Keratinocyte (primary cell): ENCODE measurements around the gene PADI1. TPM values are rescaled to one million over a fixed set of nuclear protein-coding genes. Genes with fewer than 3 reads are reported as not detected.

ENCODE experiments used
- DNase-seq: peaks from one replicate; pipeline ENCODE4 v3.0.0-alpha.2; 2011; ENCODE audit warnings: low read depth, missing footprints, low spot score
- FAIRE-seq: peaks from 2 replicates; lab custom pipeline; 2011; peaks lifted over from hg19 to GRCh38; lab: Jason Lieb, UNC
- H2AFZ ChIP-seq: 2 replicates; pipeline ENCODE4 v1.6.0; 2012; ENCODE audit warnings: low read length, control low read depth, inconsistent platforms; ENCODE audit not compliant: control insufficient read depth
- H3K27ac ChIP-seq: 2 replicates; pipeline ENCODE4 v1.5.1; 2011; ENCODE audit warnings: low read length; ENCODE audit not compliant: control insufficient read depth, insufficient read depth
- H3K27me3 ChIP-seq: 3 replicates; pipeline ENCODE4 v1.6.0; 2011; ENCODE audit warnings: low read length; ENCODE audit not compliant: control insufficient read depth, insufficient read depth; ENCODE audit errors: extremely low read depth
- H3K36me3 ChIP-seq, 2 experiments: 2 replicates in 1 of 2; 3 replicates in 1 of 2; pipeline ENCODE4 v1.5.1; 2011; ENCODE audit warnings: low read length in 2 of 2, mild to moderate bottlenecking in 1 of 2; ENCODE audit not compliant: control insufficient read depth in 2 of 2, insufficient read depth in 2 of 2; ENCODE audit errors: extremely low read depth in 1 of 2
- H3K4me1 ChIP-seq: 3 replicates; pipeline ENCODE4 v1.5.1; 2011; ENCODE audit warnings: low read length; ENCODE audit not compliant: control insufficient read depth, insufficient read depth; ENCODE audit errors: extremely low read depth
- H3K4me2 ChIP-seq: 3 replicates; pipeline ENCODE4 v1.6.0; 2011; ENCODE audit warnings: low read depth, low read length; ENCODE audit not compliant: control insufficient read depth, insufficient read depth; ENCODE audit errors: extremely low read depth
- H3K4me3 ChIP-seq, 3 experiments: fragments of 200-600 bp in 1 of 3; sonication (generic) in 1 of 3; 2 replicates in 2 of 3; 3 replicates in 1 of 3; pipeline ENCODE4 v1.5.1; 2011 to 2016; ENCODE audit warnings: low read length in 3 of 3, mild to moderate bottlenecking in 3 of 3, control low read depth in 2 of 3, inconsistent platforms in 1 of 3, low read depth in 1 of 3, mixed read lengths in 1 of 3, mixed run types in 1 of 3, moderate library complexity in 1 of 3; ENCODE audit not compliant: control insufficient read depth in 2 of 3, insufficient read depth in 2 of 3; ENCODE audit errors: extremely low read depth in 1 of 3
- H3K79me2 ChIP-seq: 2 replicates; pipeline ENCODE4 v1.6.0; 2012; ENCODE audit warnings: low read length; ENCODE audit not compliant: control insufficient read depth, insufficient read depth
- H3K9ac ChIP-seq: 3 replicates; pipeline ENCODE4 v1.6.0; 2011; ENCODE audit warnings: low read length; ENCODE audit not compliant: control insufficient read depth, insufficient read depth; ENCODE audit errors: extremely low read depth
- H3K9me1 ChIP-seq: 3 replicates; pipeline ENCODE4 v1.6.0; 2011; ENCODE audit warnings: low read length; ENCODE audit not compliant: control insufficient read depth, insufficient read depth; ENCODE audit errors: extremely low read depth
- H3K9me3 ChIP-seq: 2 replicates; pipeline ENCODE4 v1.5.1; 2012; ENCODE audit warnings: low read depth, low read length; ENCODE audit not compliant: control insufficient read depth
- H4K20me1 ChIP-seq: 3 replicates; pipeline ENCODE4 v1.6.0; 2011; ENCODE audit warnings: low read length; ENCODE audit not compliant: control insufficient read depth, insufficient read depth; ENCODE audit errors: extremely low read depth
- EZH2 ChIP-seq: IDR thresholded peaks from one replicate; pipeline ENCODE4 v1.6.1; 2012; ENCODE audit warnings: inconsistent platforms, mild to moderate bottlenecking, low read length, moderate library complexity
- dilution Hi-C: fragments of 300-500 bp; cut with MboI; formaldehyde crosslinking; loops from one replicate; pipeline ENCODE4 v1.7.0; 2020; ENCODE audit warnings: low sequenced_read_pairs; ENCODE audit not compliant: extremely low pct_ligation_motif_present
- polyA plus RNA-seq, 5 experiments: library from polyadenylated mRNA; depleted of rRNA in 3 of 5; stranded (reverse) in 3 of 5; stranded (forward) in 1 of 5; unstranded in 1 of 5; fragments of >200 nt; gene quantifications; 1 replicate in 1 of 5; 2 replicates in 3 of 5; 3 replicates in 1 of 5; pipeline versions ENCODE4 v1.2.1 to v1.2.3, GENCODE V29; 2011 to 2012; ENCODE audit warnings: missing spikeins in 2 of 5, low read depth in 1 of 5, low replicate concordance in 1 of 5
- TF ChIP-seq, protein P1 (sequence below), 3 experiments: IDR thresholded peaks in 1 of 3; conservative IDR thresholded peaks in 1 of 3; optimal IDR thresholded peaks in 1 of 3; 2 replicates in 2 of 3; 3 replicates in 1 of 3; pipeline versions ENCODE3 to v1.5.1; 2011; ENCODE audit warnings: low read length in 3 of 3, mild to moderate bottlenecking in 3 of 3, moderate library complexity in 2 of 3, control low read depth in 1 of 3, inconsistent platforms in 1 of 3; ENCODE audit not compliant: insufficient read depth in 2 of 3; ENCODE audit errors: extremely low read depth in 1 of 3

Gene PADI1
- polyA plus RNA-seq, 1 donor (not counting 4 experiments of a cell fraction or from before 2014, with no cell fraction given), result 0.96 TPM

DNA sequence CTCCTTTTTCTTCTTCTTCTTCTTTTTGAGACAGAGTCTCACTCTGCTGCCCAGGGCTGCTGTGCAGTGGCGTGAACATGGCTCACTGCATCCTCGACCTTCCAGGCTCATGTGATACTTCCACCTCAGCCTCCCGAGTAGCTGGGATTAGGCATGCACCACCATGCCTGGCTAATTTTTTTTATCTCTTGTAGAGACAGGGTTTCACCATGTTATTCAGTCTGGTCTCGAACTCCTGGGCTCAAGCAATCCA is 13.0 kb upstream of the PADI1 start:
- dilution Hi-C loops, result no loop called here
- Histone ChIP-seq H3K9me1 (peaks cover 2% of the 10 kb centered on the region), H3K4me1 (peaks cover 64% of the 10 kb centered on the region), H3K27ac (peak overlapping the region; percentile 70), H3K36me3 (no peaks in the 10 kb centered on the region), H3K4me3 (no peak overlapping the region), H2AFZ (no peak overlapping the region), H4K20me1 (no peaks in the 10 kb centered on the region), H3K9ac (peak overlapping the region; percentile 55), H3K27me3 (no peaks in the 10 kb centered on the region), H3K9me3 (peaks cover 7% of the 10 kb centered on the region), H3K79me2 (no peaks in the 10 kb centered on the region), H3K4me2 (peak overlapping the region; percentile 74)
- FAIRE-seq (no peak), DNase-seq (no peak)
- TF ChIP-seq EZH2, result no peak
- TF ChIP-seq, protein P1, sequence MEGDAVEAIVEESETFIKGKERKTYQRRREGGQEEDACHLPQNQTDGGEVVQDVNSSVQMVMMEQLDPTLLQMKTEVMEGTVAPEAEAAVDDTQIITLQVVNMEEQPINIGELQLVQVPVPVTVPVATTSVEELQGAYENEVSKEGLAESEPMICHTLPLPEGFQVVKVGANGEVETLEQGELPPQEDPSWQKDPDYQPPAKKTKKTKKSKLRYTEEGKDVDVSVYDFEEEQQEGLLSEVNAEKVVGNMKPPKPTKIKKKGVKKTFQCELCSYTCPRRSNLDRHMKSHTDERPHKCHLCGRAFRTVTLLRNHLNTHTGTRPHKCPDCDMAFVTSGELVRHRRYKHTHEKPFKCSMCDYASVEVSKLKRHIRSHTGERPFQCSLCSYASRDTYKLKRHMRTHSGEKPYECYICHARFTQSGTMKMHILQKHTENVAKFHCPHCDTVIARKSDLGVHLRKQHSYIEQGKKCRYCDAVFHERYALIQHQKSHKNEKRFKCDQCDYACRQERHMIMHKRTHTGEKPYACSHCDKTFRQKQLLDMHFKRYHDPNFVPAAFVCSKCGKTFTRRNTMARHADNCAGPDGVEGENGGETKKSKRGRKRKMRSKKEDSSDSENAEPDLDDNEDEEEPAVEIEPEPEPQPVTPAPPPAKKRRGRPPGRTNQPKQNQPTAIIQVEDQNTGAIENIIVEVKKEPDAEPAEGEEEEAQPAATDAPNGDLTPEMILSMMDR (optimal IDR thresholded peaks at IDR 0.05 in 1 of 3, IDR thresholded peaks at IDR 0.05 in 1 of 3, conservative IDR thresholded peaks at IDR 0.05 in 1 of 3; ENCODE audit: extremely low read depth in 1 of 3, insufficient read depth in 2 of 3, low read length in 3 of 3), result no peak

DNA sequence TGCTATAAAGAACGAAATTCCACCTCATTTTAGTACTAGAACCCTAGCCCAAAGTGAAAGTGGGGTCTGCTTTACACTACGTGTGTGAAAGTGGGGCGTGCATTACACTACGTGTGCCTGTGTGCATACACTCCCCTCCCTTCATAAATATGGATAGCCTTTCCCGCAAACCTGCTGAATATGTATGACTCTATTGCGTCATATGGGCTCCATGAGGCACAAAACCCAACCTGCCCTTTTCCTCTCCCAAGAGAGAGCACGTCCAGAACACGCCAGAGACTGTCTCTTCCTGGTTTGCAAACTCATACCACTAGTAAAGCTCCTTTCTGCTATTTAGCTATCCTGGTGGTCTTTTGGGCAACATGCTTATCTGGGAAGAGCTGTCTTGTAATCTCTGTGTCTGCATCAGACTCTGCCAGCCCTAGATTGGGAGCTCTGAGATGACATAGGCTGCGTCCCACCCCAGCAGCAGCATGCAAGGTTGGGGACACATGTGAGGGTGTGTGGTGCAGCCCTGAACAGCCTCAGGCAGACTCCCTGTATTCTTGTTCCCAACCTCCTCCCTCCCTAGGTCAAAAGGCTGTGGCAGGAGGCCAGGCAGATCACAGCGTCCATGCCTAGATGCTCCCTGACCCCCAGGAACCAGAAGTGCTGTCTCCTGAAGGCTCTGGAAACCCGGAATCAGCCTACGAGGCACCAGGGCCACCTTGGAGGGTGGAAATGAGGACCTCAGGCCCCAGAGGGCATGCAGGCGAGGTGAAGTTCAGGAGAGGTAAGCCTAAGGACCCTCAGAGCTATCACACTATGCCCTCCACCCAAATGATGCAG is 12.3 kb upstream of the PADI1 start:
- DNase-seq, result no peak
- peaks cover 58% of the 10 kb centered on the region for H3K4me1 ChIP-seq
- H2AFZ ChIP-seq, result peak overlapping the region; percentile 16
- peak; percentile 93 for FAIRE-seq
- peaks cover 7% of the 10 kb centered on the region for H3K9me3 ChIP-seq
- H3K27me3 ChIP-seq, result no peaks in the 10 kb centered on the region
- peak overlapping the region; percentile 70 for H3K27ac ChIP-seq
- peak overlapping the region; percentile 74 for H3K4me2 ChIP-seq
- no peak overlapping the region for H3K4me3 ChIP-seq
- no peak for TF ChIP-seq EZH2
- TF ChIP-seq, protein P1 (optimal IDR thresholded peaks at IDR 0.05 in 1 of 3, IDR thresholded peaks at IDR 0.05 in 1 of 3, conservative IDR thresholded peaks at IDR 0.05 in 1 of 3; ENCODE audit: extremely low read depth in 1 of 3, insufficient read depth in 2 of 3, low read length in 3 of 3), result no peak
- no peaks in the 10 kb centered on the region for H3K79me2 ChIP-seq
- peaks cover 2% of the 10 kb centered on the region for H3K9me1 ChIP-seq
- dilution Hi-C loops, result no loop called here
- no peaks in the 10 kb centered on the region for H4K20me1 ChIP-seq
- H3K36me3 ChIP-seq, result no peaks in the 10 kb centered on the region
- peak overlapping the region; percentile 55 for H3K9ac ChIP-seq
